Stimulated activated naive CD8-positive, alpha-beta T cell treated with anti-CD3 and anti-CD28 coated beads, Interleukin-15, Interleukin-2, amounts not matched to agents 100 ng/mL and 50 ng/mL, for 24 hours (primary cell): ENCODE measurements around the gene C1QTNF1.

ENCODE experiments used
- H3K27ac Mint-ChIP-seq: one replicate; pipeline ENCODE4 v1.8.0; 2021; ENCODE audit warnings: mild to moderate bottlenecking, mixed read lengths
- H3K27me3 Mint-ChIP-seq: one replicate; pipeline ENCODE4 v1.8.0; 2021; ENCODE audit warnings: mixed read lengths
- H3K36me3 Mint-ChIP-seq: one replicate; pipeline ENCODE4 v1.8.0; 2021; ENCODE audit warnings: low read depth, mixed read lengths
- H3K4me1 Mint-ChIP-seq: one replicate; pipeline ENCODE4 v1.8.0; 2021; ENCODE audit warnings: low read depth, mixed read lengths
- H3K4me3 Mint-ChIP-seq: one replicate; pipeline ENCODE4 v1.8.0; 2021; ENCODE audit warnings: mild to moderate bottlenecking, mixed read lengths
- H3K9me3 Mint-ChIP-seq: one replicate; pipeline ENCODE4 v1.8.0; 2021; ENCODE audit warnings: mixed read lengths

C1QTNF1 gene

GRCh38 chr17:78988152-78988551, 35.8 kb upstream of the C1QTNF1 start:
- Mint-ChIP-seq H3K4me1 (peaks cover 18% of the 10 kb centered on the region), H3K9me3 (no peaks in the 10 kb centered on the region), H3K27ac (no peak overlapping the region)

GRCh38 chr17:78990349-78991016, 33.5 kb upstream of the C1QTNF1 start:
- H3K27me3 Mint-ChIP-seq, result no peaks in the 10 kb centered on the region
- H3K9me3 Mint-ChIP-seq, result no peaks in the 10 kb centered on the region
- H3K4me3 Mint-ChIP-seq, result no peak overlapping the region
- peaks cover 28% of the 10 kb centered on the region for H3K36me3 Mint-ChIP-seq
- H3K27ac Mint-ChIP-seq, result no peak overlapping the region
- H3K4me1 Mint-ChIP-seq, result peaks cover 22% of the 10 kb centered on the region

More at GRCh38 chr17:78988152-78988551, 35.8 kb upstream of the C1QTNF1 start:
- Mint-ChIP-seq H3K27me3 (no peaks in the 10 kb centered on the region), H3K36me3 (peaks cover 18% of the 10 kb centered on the region), H3K4me3 (no peak overlapping the region)

GRCh38 chr17:78991017-78991738, 32.8 kb upstream of the C1QTNF1 start:
- Mint-ChIP-seq H3K9me3 (no peaks in the 10 kb centered on the region), H3K4me3 (no peak overlapping the region), H3K27ac (no peak overlapping the region), H3K27me3 (no peaks in the 10 kb centered on the region), H3K36me3 (peaks cover 32% of the 10 kb centered on the region), H3K4me1 (peaks cover 17% of the 10 kb centered on the region)

- H3K4me1 Mint-ChIP-seq, result peaks cover 9% of the 10 kb centered on the region
- no peak overlapping the region for H3K4me3 Mint-ChIP-seq
- H3K27me3 Mint-ChIP-seq, result no peaks in the 10 kb centered on the region
- H3K9me3 Mint-ChIP-seq, result no peaks in the 10 kb centered on the region
- H3K27ac Mint-ChIP-seq, result no peak overlapping the region
- H3K36me3 Mint-ChIP-seq, result peaks cover 37% of the 10 kb centered on the region
Measured at GRCh38 chr17:78991906-78992532, 31.9 kb upstream of the C1QTNF1 start.

- Mint-ChIP-seq H3K36me3 (peaks cover 40% of the 10 kb centered on the region), H3K9me3 (no peaks in the 10 kb centered on the region), H3K4me3 (no peak overlapping the region), H3K4me1 (peaks cover 7% of the 10 kb centered on the region), H3K27ac (no peak overlapping the region), H3K27me3 (no peaks in the 10 kb centered on the region)
Measured at GRCh38 chr17:78992542-78993212, 31.3 kb upstream of the C1QTNF1 start.

- Mint-ChIP-seq H3K9me3 (no peaks in the 10 kb centered on the region), H3K4me1 (peaks cover 7% of the 10 kb centered on the region), H3K27me3 (no peaks in the 10 kb centered on the region), H3K36me3 (peaks cover 45% of the 10 kb centered on the region), H3K4me3 (no peak overlapping the region), H3K27ac (no peak overlapping the region)
Measured at GRCh38 chr17:78993241-78993956, 30.6 kb upstream of the C1QTNF1 start.

- H3K4me1 Mint-ChIP-seq, result peaks cover 7% of the 10 kb centered on the region
- no peak overlapping the region for H3K4me3 Mint-ChIP-seq
- no peaks in the 10 kb centered on the region for H3K9me3 Mint-ChIP-seq
- no peaks in the 10 kb centered on the region for H3K27me3 Mint-ChIP-seq
- H3K27ac Mint-ChIP-seq, result no peak overlapping the region
- H3K36me3 Mint-ChIP-seq, result peaks cover 45% of the 10 kb centered on the region
Measured at GRCh38 chr17:78993981-78994671, 29.8 kb upstream of the C1QTNF1 start.

- H3K27me3 Mint-ChIP-seq, result no peaks in the 10 kb centered on the region
- H3K27ac Mint-ChIP-seq, result no peak overlapping the region
- no peak overlapping the region for H3K4me3 Mint-ChIP-seq
- H3K36me3 Mint-ChIP-seq, result peaks cover 52% of the 10 kb centered on the region
- H3K4me1 Mint-ChIP-seq, result peaks cover 7% of the 10 kb centered on the region
- no peaks in the 10 kb centered on the region for H3K9me3 Mint-ChIP-seq
Measured at GRCh38 chr17:78995022-78995760, 28.8 kb upstream of the C1QTNF1 start.

- Mint-ChIP-seq H3K9me3 (no peaks in the 10 kb centered on the region), H3K36me3 (peaks cover 49% of the 10 kb centered on the region), H3K27ac (no peak overlapping the region), H3K27me3 (no peaks in the 10 kb centered on the region), H3K4me3 (no peak overlapping the region), H3K4me1 (peaks cover 7% of the 10 kb centered on the region)
Measured at GRCh38 chr17:78995761-78996451, 28.1 kb upstream of the C1QTNF1 start.

- Mint-ChIP-seq H3K9me3 (no peaks in the 10 kb centered on the region), H3K36me3 (peaks cover 42% of the 10 kb centered on the region), H3K27me3 (no peaks in the 10 kb centered on the region), H3K27ac (no peak overlapping the region), H3K4me1 (peaks cover 7% of the 10 kb centered on the region), H3K4me3 (no peak overlapping the region)
Measured at GRCh38 chr17:78996781-78997201, 27.2 kb upstream of the C1QTNF1 start.

- Mint-ChIP-seq H3K9me3 (no peaks in the 10 kb centered on the region), H3K4me3 (no peak overlapping the region), H3K27ac (no peak overlapping the region), H3K36me3 (peaks cover 42% of the 10 kb centered on the region), H3K27me3 (no peaks in the 10 kb centered on the region), H3K4me1 (peaks cover 8% of the 10 kb centered on the region)
Measured at GRCh38 chr17:78997231-78997741, 26.7 kb upstream of the C1QTNF1 start.

GRCh38 chr17:78997881-78998280, 26.1 kb upstream of the C1QTNF1 start:
- peaks cover 11% of the 10 kb centered on the region for H3K4me1 Mint-ChIP-seq
- no peak overlapping the region for H3K4me3 Mint-ChIP-seq
- no peaks in the 10 kb centered on the region for H3K9me3 Mint-ChIP-seq
- peaks cover 42% of the 10 kb centered on the region for H3K36me3 Mint-ChIP-seq
- H3K27me3 Mint-ChIP-seq, result no peaks in the 10 kb centered on the region
- no peak overlapping the region for H3K27ac Mint-ChIP-seq
